ENCODE results near the gene PLA2G4B. TPM values are rescaled to one million over a fixed set of nuclear protein-coding genes. Genes with fewer than 3 reads are reported as not detected.

The PLA2G4B gene
- total RNA-seq, 1 donor from 2014 or later: 8.2 TPM

GRCh38 chr15:41876689-41877088 is 38.0 kb downstream of the PLA2G4B start:
- no peak overlapping the region for H3K27ac Mint-ChIP-seq
- no peak for ATAC-seq (ENCODE audit: low read depth)
- DNase-seq: no peak
- CTCF ChIA-PET: no interaction called here
- POLR2A ChIA-PET: interaction anchor here (0.6 kb wide), 1 partner anchor 25 kb away, joined by 5 read pairs; no protein-coding TSS in a partner anchor
- intact Hi-C loops (cut with micrococcal nuclease): no loop called here
- TF ChIP-seq, protein P1, sequence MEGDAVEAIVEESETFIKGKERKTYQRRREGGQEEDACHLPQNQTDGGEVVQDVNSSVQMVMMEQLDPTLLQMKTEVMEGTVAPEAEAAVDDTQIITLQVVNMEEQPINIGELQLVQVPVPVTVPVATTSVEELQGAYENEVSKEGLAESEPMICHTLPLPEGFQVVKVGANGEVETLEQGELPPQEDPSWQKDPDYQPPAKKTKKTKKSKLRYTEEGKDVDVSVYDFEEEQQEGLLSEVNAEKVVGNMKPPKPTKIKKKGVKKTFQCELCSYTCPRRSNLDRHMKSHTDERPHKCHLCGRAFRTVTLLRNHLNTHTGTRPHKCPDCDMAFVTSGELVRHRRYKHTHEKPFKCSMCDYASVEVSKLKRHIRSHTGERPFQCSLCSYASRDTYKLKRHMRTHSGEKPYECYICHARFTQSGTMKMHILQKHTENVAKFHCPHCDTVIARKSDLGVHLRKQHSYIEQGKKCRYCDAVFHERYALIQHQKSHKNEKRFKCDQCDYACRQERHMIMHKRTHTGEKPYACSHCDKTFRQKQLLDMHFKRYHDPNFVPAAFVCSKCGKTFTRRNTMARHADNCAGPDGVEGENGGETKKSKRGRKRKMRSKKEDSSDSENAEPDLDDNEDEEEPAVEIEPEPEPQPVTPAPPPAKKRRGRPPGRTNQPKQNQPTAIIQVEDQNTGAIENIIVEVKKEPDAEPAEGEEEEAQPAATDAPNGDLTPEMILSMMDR (IDR thresholded peaks at IDR 0.05): no peak
- H3K27me3 Mint-ChIP-seq: peaks cover 23% of the 10 kb centered on the region
- H3K9me3 Mint-ChIP-seq: no peaks in the 10 kb centered on the region
- H3K4me3 Mint-ChIP-seq: no peak overlapping the region
- H3K36me3 Mint-ChIP-seq (ENCODE audit: low read depth): no peaks in the 10 kb centered on the region
- H3K4me1 Mint-ChIP-seq: peaks cover 15% of the 10 kb centered on the region

- peaks cover 18% of the 10 kb centered on the region for H3K4me1 Mint-ChIP-seq
- H3K27ac Mint-ChIP-seq: no peak overlapping the region
- peaks cover 23% of the 10 kb centered on the region for H3K27me3 Mint-ChIP-seq
- intact Hi-C loops (cut with micrococcal nuclease): no loop called here
- DNase-seq (no peak), ATAC-seq (ENCODE audit: low read depth) (no peak)
- H3K36me3 Mint-ChIP-seq (ENCODE audit: low read depth): no peaks in the 10 kb centered on the region
- H3K9me3 Mint-ChIP-seq: no peaks in the 10 kb centered on the region
- TF ChIP-seq, protein P1 (IDR thresholded peaks at IDR 0.05): no peak
- CTCF ChIA-PET: no interaction called here
- POLR2A ChIA-PET: no interaction called here
- H3K4me3 Mint-ChIP-seq: no peak overlapping the region
Observed at GRCh38 chr15:41877631-41878354, 39.1 kb downstream of the PLA2G4B start.

DNA sequence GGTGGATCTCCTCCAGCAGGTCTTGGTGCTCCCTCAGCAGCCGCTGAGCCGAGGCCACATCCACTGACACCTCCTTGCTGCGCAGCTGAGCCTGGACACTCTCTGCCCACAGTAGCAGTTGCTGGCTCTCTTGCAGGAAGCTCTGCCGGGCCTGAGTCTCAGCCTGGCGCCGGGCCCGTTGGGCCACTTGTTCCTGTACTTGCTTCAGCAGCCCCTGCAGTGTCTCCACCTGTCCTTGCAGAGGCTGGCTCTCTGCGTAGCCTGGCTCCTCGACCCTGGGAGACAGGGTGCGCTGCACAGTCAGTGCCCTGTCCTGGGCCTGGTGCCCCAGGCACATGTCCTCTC is 39.7 kb downstream of the PLA2G4B start:
- ChIA-PET POLR2A (no interaction called here), CTCF (no interaction called here)
- no peak for ATAC-seq (ENCODE audit: low read depth)
- H3K9me3 Mint-ChIP-seq: no peaks in the 10 kb centered on the region
- peaks cover 20% of the 10 kb centered on the region for H3K4me1 Mint-ChIP-seq
- intact Hi-C loops (cut with micrococcal nuclease): no loop called here
- no peak overlapping the region for H3K4me3 Mint-ChIP-seq
- TF ChIP-seq, protein P1 (IDR thresholded peaks at IDR 0.05): no peak
- no peaks in the 10 kb centered on the region for H3K36me3 Mint-ChIP-seq (ENCODE audit: low read depth)
- H3K27me3 Mint-ChIP-seq: peaks cover 23% of the 10 kb centered on the region
- H3K27ac Mint-ChIP-seq: no peak overlapping the region
- DNase-seq: no peak

- H3K9me3 Mint-ChIP-seq: no peaks in the 10 kb centered on the region
- CTCF ChIA-PET: no interaction called here
- H3K27me3 Mint-ChIP-seq: peaks cover 19% of the 10 kb centered on the region
- intact Hi-C loops (cut with micrococcal nuclease): no loop called here
- H3K4me3 Mint-ChIP-seq: no peak overlapping the region
- H3K36me3 Mint-ChIP-seq (ENCODE audit: low read depth): no peaks in the 10 kb centered on the region
- POLR2A ChIA-PET: no interaction called here
- TF ChIP-seq, protein P1 (IDR thresholded peaks at IDR 0.05): no peak
- peaks cover 22% of the 10 kb centered on the region for H3K4me1 Mint-ChIP-seq
- DNase-seq: no peak
- H3K27ac Mint-ChIP-seq: no peak overlapping the region
- ATAC-seq (ENCODE audit: low read depth): no peak
Observed at GRCh38 chr15:41879321-41879845, 40.7 kb downstream of the PLA2G4B start.

GRCh38 chr15:41880156-41880877 is 41.7 kb downstream of the PLA2G4B start:
- Mint-ChIP-seq H3K4me1 (peaks cover 22% of the 10 kb centered on the region), H3K9me3 (no peaks in the 10 kb centered on the region), H3K4me3 (no peak overlapping the region), H3K36me3 (ENCODE audit: low read depth) (no peaks in the 10 kb centered on the region), H3K27ac (no peak overlapping the region), H3K27me3 (peaks cover 17% of the 10 kb centered on the region)
- intact Hi-C loops (cut with micrococcal nuclease): no loop called here
- CTCF ChIA-PET: no interaction called here
- DNase-seq (no peak), ATAC-seq (ENCODE audit: low read depth) (no peak)
- POLR2A ChIA-PET: no interaction called here
- TF ChIP-seq, protein P1 (IDR thresholded peaks at IDR 0.05): no peak
